ENCODE results near the gene TEX261.
A peak's percentile ranks its signal among the peaks of the same experiment; 100 is the strongest.
"Not testable (repeated sequence)": the region's sequence is repeated elsewhere in the genome, so short reads cannot be mapped to it uniquely, and the experiment has no call there.

The TEX261 gene

GRCh38 chr2:70994699-70995425, at the start of gene TEX261:
TEX261 (minus strand) TSS chr2:70994873; CDS start chr2:70994757, 116 bp downstream.
- DNase-seq (ENCODE audit: low read depth), result peak; percentile 80

GRCh38 chr2:71043531-71044407, 49.1 kb upstream of the TEX261 start:
- DNase-seq (ENCODE audit: low read depth), result no peak

GRCh38 chr2:71042287-71042686, 47.6 kb upstream of the TEX261 start:
- no peak for DNase-seq (ENCODE audit: low read depth)

- DNase-seq (ENCODE audit: low read depth), result not testable (repeated sequence)
These were observed 41.6 kb upstream of the TEX261 start for GRCh38 chr2:71036296-71036695.

GRCh38 chr2:71023553-71024243, 29.0 kb upstream of the TEX261 start:
- peak; percentile 22 for DNase-seq (ENCODE audit: low read depth)

GRCh38 chr2:71021394-71021793, 26.7 kb upstream of the TEX261 start:
- DNase-seq (ENCODE audit: low read depth), result not testable (repeated sequence)

GRCh38 chr2:71019989-71020388, 25.3 kb upstream of the TEX261 start:
- not testable (repeated sequence) for DNase-seq (ENCODE audit: low read depth)

GRCh38 chr2:71018625-71019024, 24.0 kb upstream of the TEX261 start:
- DNase-seq (ENCODE audit: low read depth), result no peak

GRCh38 chr2:71011786-71012185, 17.1 kb upstream of the TEX261 start:
- not testable (repeated sequence) for DNase-seq (ENCODE audit: low read depth)

- no peak for DNase-seq (ENCODE audit: low read depth)
These were observed 13.7 kb upstream of the TEX261 start for GRCh38 chr2:71008342-71008741.

GRCh38 chr2:71006955-71007799, 12.5 kb upstream of the TEX261 start:
- no peak for DNase-seq (ENCODE audit: low read depth)

- DNase-seq (ENCODE audit: low read depth), result no peak
These were observed 11.7 kb upstream of the TEX261 start for GRCh38 chr2:71006323-71006722.

GRCh38 chr2:71005271-71006202, 10.9 kb upstream of the TEX261 start:
- DNase-seq (ENCODE audit: low read depth), result no peak

- no peak for DNase-seq (ENCODE audit: low read depth)
These were observed 10.2 kb upstream of the TEX261 start for GRCh38 chr2:71004857-71005256.

- no peak for DNase-seq (ENCODE audit: low read depth)
These were observed 9.5 kb upstream of the TEX261 start for GRCh38 chr2:71003966-71004755.

- no peak for DNase-seq (ENCODE audit: low read depth)
These were observed 8.7 kb upstream of the TEX261 start for GRCh38 chr2:71003396-71003795.

- DNase-seq (ENCODE audit: low read depth), result no peak
These were observed 7.4 kb upstream of the TEX261 start for GRCh38 chr2:71001981-71002570.

- no peak for DNase-seq (ENCODE audit: low read depth)
These were observed 6.9 kb upstream of the TEX261 start for GRCh38 chr2:71001592-71001927.
